Activated CD8-positive, alpha-beta memory T cell treated with anti-CD3 and anti-CD28 coated beads, Interleukin-2, amount 50 U/mL, for 48 hours (primary cell): ENCODE results near the gene ZRANB2.

Experiments used
- DNase-seq: peaks from one replicate; pipeline ENCODE4 v3.0.0-alpha.2; 2020

Gene ZRANB2

GRCh38 chr1:71068325-71069240, 12.3 kb downstream of the ZRANB2 start:
- no peak for DNase-seq

GRCh38 chr1:71054791-71055190, 26.0 kb downstream of the ZRANB2 start:
- no peak for DNase-seq

GRCh38 chr1:71054281-71054731, 26.5 kb downstream of the ZRANB2 start:
- peak; percentile 54 for DNase-seq

GRCh38 chr1:71053758-71054157, 27.1 kb downstream of the ZRANB2 start:
- no peak for DNase-seq

GRCh38 chr1:71053146-71053545, 27.7 kb downstream of the ZRANB2 start:
- no peak for DNase-seq

GRCh38 chr1:71049951-71050598, 30.8 kb downstream of the ZRANB2 start:
- DNase-seq: no peak

GRCh38 chr1:71047635-71048607, 32.9 kb downstream of the ZRANB2 start, which contains the start of gene PTGER3:
TSS of gene PTGER3 (minus strand) at chr1:71047816. CDS start at chr1:71047577, 239 bp downstream.
- DNase-seq: peak; percentile 68

- peak; percentile 61 for DNase-seq
Measured at GRCh38 chr1:71046891-71047634, 33.8 kb downstream of the ZRANB2 start.

- no peak for DNase-seq
Measured at GRCh38 chr1:71045463-71046028, 35.3 kb downstream of the ZRANB2 start.

- DNase-seq: no peak
Measured at GRCh38 chr1:71044833-71045232, 36.0 kb downstream of the ZRANB2 start.

GRCh38 chr1:71043065-71043464, 37.8 kb downstream of the ZRANB2 start:
- no peak for DNase-seq

GRCh38 chr1:71041806-71042205, 39.0 kb downstream of the ZRANB2 start:
- no peak for DNase-seq

- DNase-seq: no peak
Measured at GRCh38 chr1:71039661-71040262, 41.1 kb downstream of the ZRANB2 start.

GRCh38 chr1:71038942-71039341, 41.9 kb downstream of the ZRANB2 start:
- DNase-seq: no peak

GRCh38 chr1:71037829-71038620, 42.8 kb downstream of the ZRANB2 start:
- no peak for DNase-seq

- no peak for DNase-seq
Measured at GRCh38 chr1:71037066-71037465, 43.8 kb downstream of the ZRANB2 start.

GRCh38 chr1:71033136-71033535, 47.7 kb downstream of the ZRANB2 start:
- no peak for DNase-seq

GRCh38 chr1:71031426-71031825, 49.4 kb downstream of the ZRANB2 start:
- DNase-seq: no peak

- DNase-seq: no peak
Measured at GRCh38 chr1:71030026-71030425, 50.8 kb downstream of the ZRANB2 start.

GRCh38 chr1:71028981-71029380, 51.9 kb downstream of the ZRANB2 start:
- no peak for DNase-seq
